ENCODE measurements around the gene TMEM185A.

TMEM185A gene

DNA sequence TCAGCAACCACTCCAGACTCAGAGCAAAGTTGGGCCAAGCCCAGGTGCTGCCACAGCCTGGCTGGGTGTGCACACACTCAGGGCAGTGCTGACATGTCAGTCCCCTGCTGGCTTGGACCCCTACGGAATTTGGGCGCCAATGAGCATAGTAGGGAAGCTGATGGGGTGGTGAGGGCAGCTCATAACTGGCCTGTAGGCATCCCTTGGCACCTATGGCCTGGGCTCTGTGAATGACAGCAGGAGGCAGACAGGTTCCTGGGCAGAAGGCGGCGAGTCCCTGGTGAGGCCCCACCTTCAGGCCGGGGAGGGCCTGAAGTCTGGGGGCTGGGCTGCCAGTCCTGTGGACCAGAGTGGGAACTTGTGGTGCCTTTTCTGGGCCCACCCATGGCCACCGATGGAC, 15.9 kb upstream of the TMEM185A start:
- H3K36me3 ChIP-seq (ENCODE audit: insufficient read depth, low read length), result no peaks in the 10 kb centered on the region
- H3K4me3 ChIP-seq (ENCODE audit: low read depth, low read length), result no peak overlapping the region
- no peak overlapping the region for H3K27ac ChIP-seq (ENCODE audit: low read depth, low read length)
- no peak overlapping the region for H2AFZ ChIP-seq (ENCODE audit: low read length, unreplicated experiment)
- no peaks in the 10 kb centered on the region for H3K27me3 ChIP-seq (ENCODE audit: insufficient read depth, low read length)
- no peaks in the 10 kb centered on the region for H3K4me1 ChIP-seq (ENCODE audit: control insufficient read depth, insufficient read depth, low read length, unreplicated experiment)
- no peaks in the 10 kb centered on the region for H3K79me2 ChIP-seq (ENCODE audit: control insufficient read depth, insufficient read depth, low read length, unreplicated experiment)

- Histone ChIP-seq H3K27me3 (ENCODE audit: insufficient read depth, low read length) (peaks cover 14% of the 10 kb centered on the region; the same call in 1 of the 2 replicates), H3K79me2 (ENCODE audit: control insufficient read depth, insufficient read depth, low read length, unreplicated experiment) (no peaks in the 10 kb centered on the region), H3K36me3 (ENCODE audit: insufficient read depth, low read length) (no peaks in the 10 kb centered on the region), H3K27ac (ENCODE audit: low read depth, low read length) (no peak overlapping the region), H3K4me3 (ENCODE audit: low read depth, low read length) (no peak overlapping the region), H2AFZ (ENCODE audit: low read length, unreplicated experiment) (no peak overlapping the region), H3K4me1 (ENCODE audit: control insufficient read depth, insufficient read depth, low read length, unreplicated experiment) (no peaks in the 10 kb centered on the region)
Observed at GRCh38 chrX:149643496-149643895, 11.9 kb upstream of the TMEM185A start.

GRCh38 chrX:149641835-149642234, 10.2 kb upstream of the TMEM185A start:
- Histone ChIP-seq H3K27ac (ENCODE audit: low read depth, low read length) (no peak overlapping the region), H2AFZ (ENCODE audit: low read length, unreplicated experiment) (no peak overlapping the region), H3K4me1 (ENCODE audit: control insufficient read depth, insufficient read depth, low read length, unreplicated experiment) (no peaks in the 10 kb centered on the region), H3K79me2 (ENCODE audit: control insufficient read depth, insufficient read depth, low read length, unreplicated experiment) (no peaks in the 10 kb centered on the region), H3K27me3 (ENCODE audit: insufficient read depth, low read length) (peaks cover 14% of the 10 kb centered on the region; the same call in 1 of the 2 replicates), H3K4me3 (ENCODE audit: low read depth, low read length) (no peak overlapping the region), H3K36me3 (ENCODE audit: insufficient read depth, low read length) (no peaks in the 10 kb centered on the region)

DNA sequence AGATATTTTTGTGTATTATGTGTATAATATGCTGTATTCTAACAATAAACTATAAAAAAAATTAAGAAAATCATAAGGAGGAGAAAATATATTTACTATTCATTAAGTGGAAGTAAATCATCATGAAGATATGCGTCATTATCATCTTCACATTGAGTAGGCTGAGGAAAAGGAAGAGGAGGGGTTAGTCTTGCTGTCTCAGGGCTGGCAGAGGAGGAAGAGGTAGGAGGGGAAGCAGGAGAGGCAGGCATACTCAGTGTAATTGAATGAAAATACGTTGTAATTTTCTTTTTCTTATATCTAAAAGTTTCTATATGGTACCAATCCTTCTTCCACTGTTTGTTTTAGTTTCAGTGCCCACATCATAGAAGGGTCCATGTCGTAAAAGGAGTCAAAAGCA, 9.8 kb upstream of the TMEM185A start:
- peaks cover 14% of the 10 kb centered on the region; the same call in 1 of the 2 replicates for H3K27me3 ChIP-seq (ENCODE audit: insufficient read depth, low read length)
- H3K27ac ChIP-seq (ENCODE audit: low read depth, low read length), result no peak overlapping the region
- H3K36me3 ChIP-seq (ENCODE audit: insufficient read depth, low read length), result no peaks in the 10 kb centered on the region
- H3K4me3 ChIP-seq (ENCODE audit: low read depth, low read length), result no peak overlapping the region
- no peak overlapping the region for H2AFZ ChIP-seq (ENCODE audit: low read length, unreplicated experiment)
- no peaks in the 10 kb centered on the region for H3K4me1 ChIP-seq (ENCODE audit: control insufficient read depth, insufficient read depth, low read length, unreplicated experiment)
- H3K79me2 ChIP-seq (ENCODE audit: control insufficient read depth, insufficient read depth, low read length, unreplicated experiment), result no peaks in the 10 kb centered on the region

- no peak overlapping the region for H3K27ac ChIP-seq (ENCODE audit: low read depth, low read length)
- peaks cover 16% of the 10 kb centered on the region; the same call in 1 of the 2 replicates for H3K27me3 ChIP-seq (ENCODE audit: insufficient read depth, low read length)
Observed at GRCh38 chrX:149639568-149639967, 8.0 kb upstream of the TMEM185A start.

DNA sequence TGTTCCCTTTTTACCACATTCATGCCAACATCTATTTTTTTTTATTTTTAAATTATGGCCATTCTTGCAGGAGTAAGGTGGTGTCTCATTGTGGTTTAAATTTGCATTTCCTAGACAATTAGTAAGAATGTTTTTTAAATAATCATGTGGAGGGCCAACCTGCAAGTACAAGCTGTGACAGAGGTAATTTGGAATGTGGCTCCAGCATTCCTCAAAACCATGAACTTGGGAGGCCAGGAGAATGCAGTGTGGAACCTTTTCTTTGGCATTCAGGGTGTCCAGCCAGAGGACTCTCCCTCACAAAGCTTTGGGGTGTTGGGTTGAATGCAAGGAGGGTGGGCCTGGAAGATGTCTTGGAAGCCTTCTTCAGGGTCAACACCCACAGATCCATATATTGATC, 7.3 kb upstream of the TMEM185A start:
- no peaks in the 10 kb centered on the region for H3K4me1 ChIP-seq (ENCODE audit: control insufficient read depth, insufficient read depth, low read length, unreplicated experiment)
- no peak overlapping the region for H3K27ac ChIP-seq (ENCODE audit: low read depth, low read length)
- H3K79me2 ChIP-seq (ENCODE audit: control insufficient read depth, insufficient read depth, low read length, unreplicated experiment), result no peaks in the 10 kb centered on the region
- peaks cover 16% of the 10 kb centered on the region; the same call in 1 of the 2 replicates for H3K27me3 ChIP-seq (ENCODE audit: insufficient read depth, low read length)
- H2AFZ ChIP-seq (ENCODE audit: low read length, unreplicated experiment), result no peak overlapping the region
- H3K4me3 ChIP-seq (ENCODE audit: low read depth, low read length), result no peak overlapping the region
- no peaks in the 10 kb centered on the region for H3K36me3 ChIP-seq (ENCODE audit: insufficient read depth, low read length)

More at GRCh38 chrX:149639568-149639967, 8.0 kb upstream of the TMEM185A start:
- Histone ChIP-seq H3K36me3 (ENCODE audit: insufficient read depth, low read length) (no peaks in the 10 kb centered on the region), H3K4me1 (ENCODE audit: control insufficient read depth, insufficient read depth, low read length, unreplicated experiment) (no peaks in the 10 kb centered on the region), H3K4me3 (ENCODE audit: low read depth, low read length) (no peak overlapping the region), H3K79me2 (ENCODE audit: control insufficient read depth, insufficient read depth, low read length, unreplicated experiment) (no peaks in the 10 kb centered on the region), H2AFZ (ENCODE audit: low read length, unreplicated experiment) (no peak overlapping the region)

DNA sequence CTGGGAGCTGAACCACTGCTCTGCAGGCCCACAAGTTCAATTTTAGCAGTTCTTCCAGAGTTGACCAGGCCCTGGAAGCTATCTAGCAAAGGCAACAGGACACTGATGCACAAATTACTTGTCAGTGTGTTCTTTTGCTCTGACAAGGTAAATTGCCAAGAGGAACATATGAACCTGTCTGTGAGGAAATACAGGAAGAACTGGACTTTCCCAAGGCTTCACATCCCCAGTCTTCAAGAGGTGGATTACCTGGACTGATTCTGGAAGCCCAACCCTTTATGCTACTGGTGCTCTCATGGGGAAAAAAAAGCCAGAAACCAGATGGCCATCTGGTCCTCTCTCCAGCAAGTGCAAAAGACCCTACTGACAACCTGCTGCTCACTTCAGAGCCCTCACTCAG, 1.9 kb upstream of the TMEM185A start:
- peaks cover 12% of the 10 kb centered on the region; the same call in 1 of the 2 replicates for H3K27me3 ChIP-seq (ENCODE audit: insufficient read depth, low read length)
- H3K4me3 ChIP-seq (ENCODE audit: low read depth, low read length), result no peak overlapping the region
- H2AFZ ChIP-seq (ENCODE audit: low read length, unreplicated experiment), result no peak overlapping the region
- H3K79me2 ChIP-seq (ENCODE audit: control insufficient read depth, insufficient read depth, low read length, unreplicated experiment), result peaks cover 20% of the 10 kb centered on the region
- H3K27ac ChIP-seq (ENCODE audit: low read depth, low read length), result no peak overlapping the region
- no peaks in the 10 kb centered on the region for H3K36me3 ChIP-seq (ENCODE audit: insufficient read depth, low read length)
- H3K4me1 ChIP-seq (ENCODE audit: control insufficient read depth, insufficient read depth, low read length, unreplicated experiment), result peaks cover 10% of the 10 kb centered on the region

GRCh38 chrX:149630681-149631233, 835 bp downstream of the TMEM185A start:
- H3K79me2 ChIP-seq (ENCODE audit: control insufficient read depth, insufficient read depth, low read length, unreplicated experiment), result peaks cover 35% of the 10 kb centered on the region
- peak overlapping the region; percentile 84 for H3K4me3 ChIP-seq (ENCODE audit: low read depth, low read length)
- H2AFZ ChIP-seq (ENCODE audit: low read length, unreplicated experiment), result peak overlapping the region; percentile 47
- H3K27ac ChIP-seq (ENCODE audit: low read depth, low read length), result no peak overlapping the region
- H3K4me1 ChIP-seq (ENCODE audit: control insufficient read depth, insufficient read depth, low read length, unreplicated experiment), result peaks cover 10% of the 10 kb centered on the region
- no peaks in the 10 kb centered on the region for H3K36me3 ChIP-seq (ENCODE audit: insufficient read depth, low read length)
- peaks cover 10% of the 10 kb centered on the region; the same call in 1 of the 2 replicates for H3K27me3 ChIP-seq (ENCODE audit: insufficient read depth, low read length)

DNA sequence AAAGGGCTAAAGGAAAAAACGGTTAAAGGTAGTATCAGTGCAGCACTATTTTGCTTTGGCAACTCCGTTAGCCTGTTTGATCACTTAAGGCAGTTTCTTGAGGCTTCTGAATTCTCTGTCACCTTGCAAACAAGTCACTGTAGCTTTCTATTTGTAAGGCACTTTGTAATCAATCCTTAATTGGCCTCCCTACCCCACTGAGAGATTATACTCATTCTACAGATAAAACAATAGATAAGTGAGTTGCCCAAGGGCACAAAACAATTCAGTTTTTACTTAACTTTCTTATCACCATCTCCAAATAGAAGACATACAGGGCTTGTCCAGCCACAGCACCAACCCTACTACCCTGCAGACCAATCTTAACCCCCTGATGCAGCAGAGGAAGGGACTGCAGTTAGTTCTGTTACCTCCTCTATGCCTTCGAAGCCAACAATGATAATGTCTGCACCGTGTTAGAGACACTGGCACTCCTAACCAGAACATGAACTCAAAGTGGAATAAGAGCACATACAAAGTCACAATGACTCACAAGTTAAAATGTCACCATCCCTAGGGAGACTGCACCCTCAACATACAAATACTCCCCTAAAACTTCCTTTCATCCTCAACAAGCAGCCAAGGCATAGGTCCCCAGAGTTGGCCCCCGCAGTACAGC, 1.7 kb downstream of the TMEM185A start:
- Histone ChIP-seq H3K79me2 (ENCODE audit: control insufficient read depth, insufficient read depth, low read length, unreplicated experiment) (peaks cover 39% of the 10 kb centered on the region), H3K36me3 (ENCODE audit: insufficient read depth, low read length) (no peaks in the 10 kb centered on the region), H3K27me3 (ENCODE audit: insufficient read depth, low read length) (0 out of 2 replicates have a peak, but pooled peaks cover 10% of the 10 kb centered on the region), H3K4me1 (ENCODE audit: control insufficient read depth, insufficient read depth, low read length, unreplicated experiment) (peaks cover 10% of the 10 kb centered on the region), H3K4me3 (ENCODE audit: low read depth, low read length) (peak overlapping the region; percentile 84), H3K27ac (ENCODE audit: low read depth, low read length) (no peak overlapping the region), H2AFZ (ENCODE audit: low read length, unreplicated experiment) (no peak overlapping the region)

DNA sequence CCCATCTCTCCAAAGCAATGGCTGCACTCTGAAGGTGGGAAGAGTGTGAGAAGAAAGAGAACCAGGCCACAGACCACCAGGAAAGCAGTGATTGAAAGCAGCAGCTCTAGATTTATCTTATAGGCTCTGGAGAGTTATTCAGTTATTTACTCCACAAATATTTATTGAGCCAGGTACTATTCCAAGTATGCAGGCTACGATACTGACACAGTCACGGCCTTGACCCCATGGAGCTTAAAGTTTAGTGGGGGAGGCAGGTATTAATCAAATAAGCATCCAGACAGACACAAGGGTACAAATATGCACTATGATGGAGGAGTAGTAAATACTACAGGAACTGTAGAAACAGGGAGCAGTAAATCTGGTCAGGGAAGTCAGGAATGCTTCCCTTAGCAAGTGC, 2.8 kb downstream of the TMEM185A start:
- Histone ChIP-seq H3K27me3 (ENCODE audit: insufficient read depth, low read length) (0 out of 2 replicates have a peak, but pooled peaks cover 10% of the 10 kb centered on the region), H2AFZ (ENCODE audit: low read length, unreplicated experiment) (no peak overlapping the region), H3K27ac (ENCODE audit: low read depth, low read length) (no peak overlapping the region)

DNA sequence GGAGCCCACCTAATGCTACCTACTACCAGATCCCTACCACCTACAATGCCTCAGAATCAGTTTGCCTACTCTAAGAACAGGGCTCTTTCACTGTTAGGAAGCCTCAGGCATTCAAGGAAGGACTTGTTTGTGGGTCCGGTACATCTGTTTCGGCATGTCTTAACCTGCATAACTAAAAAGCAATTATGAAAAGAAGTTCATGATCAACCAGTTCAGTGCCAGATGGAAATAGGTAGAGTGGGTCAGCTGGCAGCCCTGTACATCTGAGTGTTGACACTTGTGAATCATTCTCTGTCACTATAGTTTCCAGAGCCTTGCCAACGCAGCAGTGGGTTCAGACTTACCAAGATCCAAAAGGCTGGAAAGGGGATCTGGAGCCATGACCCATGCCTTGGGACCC, 3.3 kb downstream of the TMEM185A start:
- H3K36me3 ChIP-seq (ENCODE audit: insufficient read depth, low read length), result no peaks in the 10 kb centered on the region
- 0 out of 2 replicates have a peak, but pooled peaks cover 10% of the 10 kb centered on the region for H3K27me3 ChIP-seq (ENCODE audit: insufficient read depth, low read length)
- peaks cover 10% of the 10 kb centered on the region for H3K4me1 ChIP-seq (ENCODE audit: control insufficient read depth, insufficient read depth, low read length, unreplicated experiment)
- H3K27ac ChIP-seq (ENCODE audit: low read depth, low read length), result no peak overlapping the region
- no peak overlapping the region for H2AFZ ChIP-seq (ENCODE audit: low read length, unreplicated experiment)
- H3K4me3 ChIP-seq (ENCODE audit: low read depth, low read length), result no peak overlapping the region
- H3K79me2 ChIP-seq (ENCODE audit: control insufficient read depth, insufficient read depth, low read length, unreplicated experiment), result peaks cover 46% of the 10 kb centered on the region

More for the DNA sequence above, 2.8 kb downstream of the TMEM185A start:
- Histone ChIP-seq H3K79me2 (ENCODE audit: control insufficient read depth, insufficient read depth, low read length, unreplicated experiment) (peaks cover 45% of the 10 kb centered on the region), H3K4me1 (ENCODE audit: control insufficient read depth, insufficient read depth, low read length, unreplicated experiment) (peaks cover 10% of the 10 kb centered on the region), H3K4me3 (ENCODE audit: low read depth, low read length) (no peak overlapping the region), H3K36me3 (ENCODE audit: insufficient read depth, low read length) (no peaks in the 10 kb centered on the region)

All from ACC112 (cell line).